H9 (cell line): ENCODE data around the gene GRIK1. TPM values are rescaled to one million over a fixed set of nuclear protein-coding genes. Genes with fewer than 3 reads are reported as not detected.

ENCODE experiments used
- DNase-seq: peaks from one replicate; pipeline ENCODE4 v3.0.0-alpha.2; 2017
- H2AFZ ChIP-seq: one replicate; pipeline ENCODE4 v1.6.1; 2013; ENCODE audit warnings: mild to moderate bottlenecking, low read length, control low read depth, moderate library complexity
- H2AK5ac ChIP-seq: 2 replicates; pipeline ENCODE4 v1.6.1; 2013; ENCODE audit warnings: low read length, control low read depth, mixed read lengths; ENCODE audit not compliant: insufficient read length
- H2BK120ac ChIP-seq: one replicate; pipeline ENCODE4 v1.6.1; 2013; ENCODE audit warnings: low read depth, mild to moderate bottlenecking, low read length, control low read depth, inconsistent platforms; ENCODE audit not compliant: poor library complexity, severe bottlenecking
- H2BK12ac ChIP-seq: 2 replicates; pipeline ENCODE4 v1.6.1; 2013; ENCODE audit warnings: low read length, control low read depth, mixed read lengths, low read depth; ENCODE audit not compliant: insufficient read length
- H2BK15ac ChIP-seq: 2 replicates; pipeline ENCODE4 v1.6.1; 2013; ENCODE audit warnings: low read depth, low read length, control low read depth
- H2BK20ac ChIP-seq: one replicate; pipeline ENCODE4 v1.6.1; 2013; ENCODE audit warnings: low read depth, mild to moderate bottlenecking, low read length, control low read depth, inconsistent platforms; ENCODE audit not compliant: poor library complexity, severe bottlenecking
- H2BK5ac ChIP-seq: 2 replicates; pipeline ENCODE4 v1.6.1; 2013; ENCODE audit warnings: low read length, control low read depth, mixed read lengths; ENCODE audit not compliant: insufficient read length
- H3K14ac ChIP-seq: 2 replicates; pipeline ENCODE4 v1.6.1; 2013; ENCODE audit warnings: low read length, control low read depth; ENCODE audit not compliant: insufficient read depth
- H3K18ac ChIP-seq: 2 replicates; pipeline ENCODE4 v1.6.1; 2013; ENCODE audit warnings: low read depth, mild to moderate bottlenecking, mixed read lengths, low read length, control low read depth; ENCODE audit not compliant: insufficient read length
- H3K23ac ChIP-seq: 2 replicates; pipeline ENCODE4 v1.6.1; 2013; ENCODE audit warnings: low read length, control low read depth, mixed read lengths, low read depth; ENCODE audit not compliant: insufficient read length
- H3K23me2 ChIP-seq: 2 replicates; pipeline ENCODE4 v1.6.1; 2013; ENCODE audit warnings: low read depth, mild to moderate bottlenecking, mixed read lengths, low read length, control low read depth; ENCODE audit not compliant: insufficient read length, poor library complexity, severe bottlenecking
- H3K27ac ChIP-seq: 2 replicates; pipeline ENCODE4 v1.5.1; 2013; ENCODE audit warnings: low read length, control low read depth, mixed read lengths, low read depth; ENCODE audit not compliant: insufficient read length
- H3K27me3 ChIP-seq: 2 replicates; pipeline ENCODE4 v1.6.1; 2013; ENCODE audit warnings: low read length, control low read depth, inconsistent platforms; ENCODE audit not compliant: insufficient read depth
- H3K4ac ChIP-seq: 2 replicates; pipeline ENCODE4 v1.6.1; 2013; ENCODE audit warnings: low read depth, mild to moderate bottlenecking, control low read depth, inconsistent platforms, low read length, moderate library complexity
- H3K4me1 ChIP-seq: 2 replicates; pipeline ENCODE4 v1.6.1; 2013; ENCODE audit warnings: low read length, control low read depth, inconsistent platforms; ENCODE audit not compliant: insufficient read depth
- H3K4me2 ChIP-seq: 2 replicates; pipeline ENCODE4 v1.6.1; 2013; ENCODE audit warnings: low read length, control low read depth, mixed read lengths; ENCODE audit not compliant: insufficient read length, insufficient read depth
- H3K56ac ChIP-seq: 2 replicates; pipeline ENCODE4 v1.6.1; 2013; ENCODE audit warnings: low read depth, mild to moderate bottlenecking, mixed read lengths, low read length, control low read depth; ENCODE audit not compliant: insufficient read length
- H3K79me1 ChIP-seq: 2 replicates; pipeline ENCODE4 v1.6.1; 2013; ENCODE audit warnings: low read depth, mild to moderate bottlenecking, moderate library complexity, low read length, control low read depth, inconsistent platforms; ENCODE audit not compliant: insufficient read depth, poor library complexity, severe bottlenecking
- H3K79me2 ChIP-seq: 2 replicates; pipeline ENCODE4 v1.6.1; 2013; ENCODE audit warnings: low read length, control low read depth, inconsistent platforms; ENCODE audit not compliant: insufficient read depth
- H3K9ac ChIP-seq: 2 replicates; pipeline ENCODE4 v1.6.1; 2013; ENCODE audit warnings: low read length, control low read depth, mixed read lengths; ENCODE audit not compliant: insufficient read length; ENCODE audit errors: extremely low read depth
- H3K9me3 ChIP-seq: one replicate; pipeline ENCODE4 v1.6.1; 2013; ENCODE audit warnings: low read depth, low read length, inconsistent platforms; ENCODE audit not compliant: control insufficient read depth
- H3T11ph ChIP-seq: one replicate; pipeline ENCODE4 v1.6.1; 2013; ENCODE audit warnings: mild to moderate bottlenecking, low read length, control low read depth, inconsistent platforms
- H4K20me1 ChIP-seq: one replicate; pipeline ENCODE4 v1.6.1; 2013; ENCODE audit not compliant: control insufficient read depth, insufficient read length, insufficient read depth
- H4K5ac ChIP-seq: 2 replicates; pipeline ENCODE4 v1.6.1; 2013; ENCODE audit warnings: low read depth, mild to moderate bottlenecking, mixed read lengths, low read length, control low read depth; ENCODE audit not compliant: insufficient read length
- H4K8ac ChIP-seq: replicated peaks from 2 replicates; pipeline ENCODE4 v1.6.1; 2013; ENCODE audit warnings: low read length, control low read depth, mixed read lengths, low read depth; ENCODE audit not compliant: insufficient read length
- H4K91ac ChIP-seq: 2 replicates; pipeline ENCODE4 v1.6.1; 2013; ENCODE audit warnings: low read depth, mild to moderate bottlenecking, moderate library complexity, mixed read lengths, low read length, control low read depth; ENCODE audit not compliant: insufficient read length
- H3K27ac Mint-ChIP-seq, 3 experiments: 2 replicates in 2 of 3; 3 replicates in 1 of 3; pipeline ENCODE4 v1.8.0; 2020 to 2021; ENCODE audit warnings: mixed read lengths in 3 of 3, mild to moderate bottlenecking in 1 of 3, moderate library complexity in 1 of 3
- H3K27me3 Mint-ChIP-seq: 2 replicates; pipeline ENCODE4 v1.8.0; 2021; ENCODE audit warnings: low read depth, mild to moderate bottlenecking, moderate library complexity, mixed read lengths
- H3K36me3 Mint-ChIP-seq, 3 experiments: 2 replicates in 2 of 3; 3 replicates in 1 of 3; pipeline ENCODE4 v1.8.0; 2020 to 2021; ENCODE audit warnings: low read depth in 3 of 3, mixed read lengths in 3 of 3; ENCODE audit not compliant: insufficient read depth in 1 of 3
- H3K4me1 Mint-ChIP-seq, 2 experiments: 2 replicates each; pipeline ENCODE4 v1.8.0; 2020; ENCODE audit warnings: mixed read lengths in 2 of 2
- H3K4me3 Mint-ChIP-seq, 2 experiments: 2 replicates in 1 of 2; 3 replicates in 1 of 2; pipeline ENCODE4 v1.8.0; 2020 to 2021; ENCODE audit warnings: mild to moderate bottlenecking in 2 of 2, mixed read lengths in 2 of 2, moderate library complexity in 1 of 2
- H3K9me3 Mint-ChIP-seq, 2 experiments: 2 replicates in 1 of 2; 3 replicates in 1 of 2; pipeline ENCODE4 v1.8.0; 2020; ENCODE audit warnings: mild to moderate bottlenecking in 2 of 2, mixed read lengths in 2 of 2, moderate library complexity in 1 of 2
- WGBS: extraction: QIAGEN DNeasy Blood & Tissue Kit; methylation state at CpG from one replicate; pipeline ENCODE4 v1.1.7; 2013; ENCODE audit warnings: missing lambda C conversion rate, low lambda C conversion rate, mixed read lengths; ENCODE audit not compliant: insufficient read length; ENCODE audit errors: extremely low coverage; 5-methylcytosine and 5-hydroxymethylcytosine counted together
- total RNA-seq: library from RNA; stranded (reverse); gene quantifications from 2 replicates; pipeline ENCODE4 v1.2.1, GENCODE V29; 2021
- TF ChIP-seq, protein P1 (sequence below): fragments of 200-600 bp; sonication (generic); conservative IDR thresholded peaks from 3 replicates; pipeline ENCODE4 v1.8.0; 2021; ENCODE audit warnings: antibody characterized with exemption, mild to moderate bottlenecking

The GRIK1 gene
- total RNA-seq, 1 experiment from 2014 or later = not detected

DNA sequence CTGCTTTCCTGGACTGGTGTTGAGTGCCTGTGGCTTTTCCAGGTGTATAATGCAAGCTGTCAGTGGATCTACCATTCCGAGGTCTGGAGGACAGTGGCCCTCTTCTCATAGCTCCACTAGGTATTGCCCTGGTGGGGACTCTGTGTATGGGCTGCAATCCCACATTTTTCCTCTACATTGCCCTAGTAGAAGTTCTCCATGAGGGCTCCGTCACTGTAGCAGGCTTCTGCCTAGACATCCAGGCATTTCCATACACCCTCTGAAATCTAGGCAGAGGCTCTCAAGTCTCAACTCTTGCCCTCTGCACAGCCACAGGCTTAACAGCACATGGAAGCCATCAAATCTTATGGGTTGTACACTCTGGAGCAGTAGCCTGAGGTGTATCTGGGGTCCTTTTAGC is 107.6 kb downstream of the GRIK1 start:
- Histone ChIP-seq H3K4me2 (no peak overlapping the region), H3K79me1 (no peaks in the 10 kb centered on the region), H3T11ph (no peak overlapping the region), H3K23me2 (no peaks in the 10 kb centered on the region), H2BK120ac (no peak overlapping the region), H3K14ac (no peak overlapping the region), H4K8ac (no peak overlapping the region), H2BK20ac (no peak overlapping the region), H3K23ac (no peak overlapping the region), H3K27me3 (no peaks in the 10 kb centered on the region), H3K4ac (no peak overlapping the region), H4K5ac (no peak overlapping the region), H2AFZ (no peak overlapping the region), H3K9ac (no peak overlapping the region), H3K18ac (no peak overlapping the region), H4K91ac (no peak overlapping the region), H4K20me1 (no peaks in the 10 kb centered on the region), H2BK5ac (no peak overlapping the region), H3K27ac (no peak overlapping the region), H3K9me3 (peaks cover 13% of the 10 kb centered on the region), H3K4me1 (no peaks in the 10 kb centered on the region), H3K79me2 (no peaks in the 10 kb centered on the region), H2BK15ac (no peak overlapping the region), H2AK5ac (no peak overlapping the region), H2BK12ac (no peak overlapping the region), H3K56ac (no peak overlapping the region)
- no CpG with 5 or more reads among the region's 2 CpGs for WGBS
- Mint-ChIP-seq H3K27ac (no peak overlapping the region), H3K36me3 (peaks cover 15 to 34% (median 21%) of the 10 kb centered on the region in 3 experiments), H3K27me3 (peaks cover 3% of the 10 kb centered on the region; the same call in 1 of the 2 replicates), H3K4me3 (no peak overlapping the region), H3K4me1 (no peaks in the 10 kb centered on the region), H3K9me3 (peaks cover 30 to 32% of the 10 kb centered on the region in 2 experiments)
- DNase-seq = no peak
- TF ChIP-seq, protein P1, sequence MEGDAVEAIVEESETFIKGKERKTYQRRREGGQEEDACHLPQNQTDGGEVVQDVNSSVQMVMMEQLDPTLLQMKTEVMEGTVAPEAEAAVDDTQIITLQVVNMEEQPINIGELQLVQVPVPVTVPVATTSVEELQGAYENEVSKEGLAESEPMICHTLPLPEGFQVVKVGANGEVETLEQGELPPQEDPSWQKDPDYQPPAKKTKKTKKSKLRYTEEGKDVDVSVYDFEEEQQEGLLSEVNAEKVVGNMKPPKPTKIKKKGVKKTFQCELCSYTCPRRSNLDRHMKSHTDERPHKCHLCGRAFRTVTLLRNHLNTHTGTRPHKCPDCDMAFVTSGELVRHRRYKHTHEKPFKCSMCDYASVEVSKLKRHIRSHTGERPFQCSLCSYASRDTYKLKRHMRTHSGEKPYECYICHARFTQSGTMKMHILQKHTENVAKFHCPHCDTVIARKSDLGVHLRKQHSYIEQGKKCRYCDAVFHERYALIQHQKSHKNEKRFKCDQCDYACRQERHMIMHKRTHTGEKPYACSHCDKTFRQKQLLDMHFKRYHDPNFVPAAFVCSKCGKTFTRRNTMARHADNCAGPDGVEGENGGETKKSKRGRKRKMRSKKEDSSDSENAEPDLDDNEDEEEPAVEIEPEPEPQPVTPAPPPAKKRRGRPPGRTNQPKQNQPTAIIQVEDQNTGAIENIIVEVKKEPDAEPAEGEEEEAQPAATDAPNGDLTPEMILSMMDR = no peak
